Neuron (in vitro differentiated cells): ENCODE results near the gene TREML4.

Source experiments
- H2AFZ ChIP-seq: one replicate; pipeline ENCODE4 v1.6.1; 2013; ENCODE audit warnings: low read depth, mild to moderate bottlenecking, inconsistent platforms, low read length, moderate library complexity
- H3K27me3 ChIP-seq: one replicate; pipeline ENCODE4 v1.6.1; 2013; ENCODE audit warnings: low read length; ENCODE audit not compliant: insufficient read depth
- H3K36me3 ChIP-seq: one replicate; pipeline ENCODE4 v1.6.1; 2013; ENCODE audit warnings: low read length; ENCODE audit not compliant: insufficient read depth
- H3K4me1 ChIP-seq: one replicate; pipeline ENCODE4 v1.6.1; 2013; ENCODE audit warnings: low read length; ENCODE audit not compliant: insufficient read depth
- H3K4me3 ChIP-seq: 2 replicates; pipeline ENCODE4 v1.5.1; 2013; ENCODE audit warnings: mild to moderate bottlenecking, low read length, moderate library complexity
- H3K9me3 ChIP-seq: one replicate; pipeline ENCODE4 v1.6.1; 2013; ENCODE audit warnings: low read length

Gene TREML4

DNA sequence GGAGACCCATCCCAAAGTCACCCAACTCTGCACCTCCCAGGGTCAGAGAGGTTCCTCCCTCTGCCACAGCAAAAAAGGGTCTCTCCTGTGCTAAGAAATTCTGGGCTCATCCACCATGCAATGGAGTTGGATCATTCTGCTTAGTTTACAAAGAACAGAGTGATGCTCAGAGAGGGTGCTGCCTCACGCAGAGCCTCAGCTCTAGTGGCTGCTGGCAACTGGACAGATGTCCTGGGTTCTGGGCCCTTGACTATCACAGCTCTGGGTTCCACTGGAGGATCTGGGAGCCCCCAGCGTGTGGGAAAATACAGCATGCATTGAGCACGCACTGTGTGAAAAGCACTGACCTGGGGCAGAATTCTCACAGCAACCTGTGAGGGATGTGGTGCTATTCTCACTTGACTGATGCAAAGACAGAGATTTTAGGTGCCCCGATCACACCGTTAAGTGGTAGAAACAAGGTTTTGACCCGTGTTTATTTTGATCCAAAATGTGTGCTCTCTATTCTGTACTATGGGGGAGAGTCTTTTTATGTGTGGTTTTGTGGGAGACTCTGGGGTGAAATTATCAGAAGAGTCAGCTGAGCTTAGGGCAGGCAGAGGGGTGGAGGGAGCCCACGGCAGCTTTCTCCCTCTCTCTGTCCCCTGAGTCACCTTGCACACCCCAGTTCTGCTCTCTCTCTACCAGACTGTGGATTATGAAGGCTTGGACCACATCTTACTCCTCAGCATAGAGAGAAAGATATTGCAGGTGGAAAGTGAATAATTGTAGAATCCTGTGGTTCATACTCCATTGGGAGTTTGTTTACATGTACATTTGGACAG, 19.9 kb downstream of the TREML4 start:
- H3K9me3 ChIP-seq = no peaks in the 10 kb centered on the region
- no peak overlapping the region for H3K4me3 ChIP-seq
- H2AFZ ChIP-seq = no peak overlapping the region
- H3K36me3 ChIP-seq = no peaks in the 10 kb centered on the region
- no peaks in the 10 kb centered on the region for H3K4me1 ChIP-seq
- no peaks in the 10 kb centered on the region for H3K27me3 ChIP-seq

- H3K4me3 ChIP-seq = no peak overlapping the region
Observed at GRCh38 chr6:41252401-41253169, 24.4 kb downstream of the TREML4 start.

GRCh38 chr6:41255110-41255509, 27.0 kb downstream of the TREML4 start:
- Histone ChIP-seq H3K27me3 (no peaks in the 10 kb centered on the region), H3K4me3 (no peak overlapping the region), H3K9me3 (no peaks in the 10 kb centered on the region), H2AFZ (no peak overlapping the region), H3K4me1 (no peaks in the 10 kb centered on the region), H3K36me3 (no peaks in the 10 kb centered on the region)

More at GRCh38 chr6:41252401-41253169, 24.4 kb downstream of the TREML4 start:
- Histone ChIP-seq H3K4me1 (no peaks in the 10 kb centered on the region), H2AFZ (no peak overlapping the region), H3K27me3 (no peaks in the 10 kb centered on the region), H3K36me3 (no peaks in the 10 kb centered on the region), H3K9me3 (no peaks in the 10 kb centered on the region)

DNA sequence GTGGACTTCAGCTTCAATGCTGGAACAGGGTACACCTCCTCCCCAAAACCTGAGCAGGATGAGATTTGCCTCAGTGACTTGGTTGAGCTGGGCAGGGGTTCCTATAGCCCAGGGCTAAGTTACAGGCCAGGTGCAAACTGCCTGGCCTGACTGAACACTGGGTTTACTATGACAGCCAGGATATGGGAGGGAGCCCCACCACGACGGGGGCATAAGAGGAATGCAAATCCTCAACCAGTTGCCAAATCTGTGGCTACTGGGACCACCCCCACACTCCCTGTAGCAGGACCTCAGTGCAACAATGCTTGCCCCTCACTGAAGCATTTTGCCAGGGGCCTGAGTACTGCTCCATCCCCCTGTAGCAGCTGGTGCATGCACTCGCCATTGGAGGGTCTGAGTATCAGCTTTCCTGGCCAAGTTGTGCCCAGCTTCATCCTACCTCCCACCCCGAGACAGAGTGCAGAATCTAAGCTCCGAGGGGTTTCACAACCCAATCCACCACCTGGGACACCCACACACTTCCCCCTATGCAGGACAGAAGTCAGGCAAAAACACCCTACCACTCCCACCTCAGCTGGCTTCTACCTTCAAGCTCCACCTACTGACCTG, 27.6 kb downstream of the TREML4 start:
- Histone ChIP-seq H2AFZ (no peak overlapping the region), H3K9me3 (no peaks in the 10 kb centered on the region), H3K4me3 (no peak overlapping the region), H3K36me3 (no peaks in the 10 kb centered on the region), H3K27me3 (no peaks in the 10 kb centered on the region), H3K4me1 (no peaks in the 10 kb centered on the region)

DNA sequence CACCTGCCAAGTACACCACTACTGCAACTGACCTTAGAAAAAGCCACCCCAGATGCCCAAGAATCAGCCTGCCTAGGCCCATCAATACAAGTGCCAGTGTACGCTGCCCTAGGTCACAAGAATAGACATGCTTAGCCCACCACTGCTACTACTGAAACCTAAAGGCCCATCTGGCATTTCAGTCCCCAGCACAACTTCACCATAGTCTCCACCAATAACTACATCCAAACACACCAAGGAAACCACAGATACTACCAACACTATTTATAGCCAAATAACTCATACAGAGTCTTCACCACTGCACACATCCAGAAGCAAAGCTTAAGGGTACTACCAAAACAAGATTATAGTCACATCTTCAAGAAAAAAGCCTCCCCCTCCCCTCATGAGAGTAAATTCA, 28.2 kb downstream of the TREML4 start:
- Histone ChIP-seq H3K4me3 (no peak overlapping the region), H3K36me3 (no peaks in the 10 kb centered on the region), H3K4me1 (no peaks in the 10 kb centered on the region), H3K27me3 (no peaks in the 10 kb centered on the region), H3K9me3 (no peaks in the 10 kb centered on the region), H2AFZ (no peak overlapping the region)

GRCh38 chr6:41257369-41258195, 29.4 kb downstream of the TREML4 start:
- H3K9me3 ChIP-seq = no peaks in the 10 kb centered on the region
- H3K36me3 ChIP-seq = no peaks in the 10 kb centered on the region
- H2AFZ ChIP-seq = no peak overlapping the region
- H3K27me3 ChIP-seq = no peaks in the 10 kb centered on the region
- H3K4me3 ChIP-seq = no peak overlapping the region
- H3K4me1 ChIP-seq = no peaks in the 10 kb centered on the region

DNA sequence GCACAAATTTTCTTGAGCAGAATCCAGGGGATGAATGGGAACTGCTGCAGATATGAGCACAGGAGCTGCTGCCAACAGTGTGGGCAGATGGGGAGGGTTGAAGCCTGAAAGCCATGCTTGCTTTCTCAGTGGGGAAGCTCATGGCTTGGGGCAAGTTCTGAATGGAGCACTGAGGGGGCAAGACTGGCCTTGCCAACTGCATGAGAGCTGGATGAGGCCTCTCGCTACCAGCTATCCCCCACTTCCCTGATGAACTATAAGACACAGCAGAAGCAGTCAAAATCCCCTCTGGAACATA, 30.0 kb downstream of the TREML4 start:
- H3K9me3 ChIP-seq = no peaks in the 10 kb centered on the region
- H3K4me3 ChIP-seq = no peak overlapping the region
- H3K4me1 ChIP-seq = no peaks in the 10 kb centered on the region

GRCh38 chr6:41262401-41262800, 34.3 kb downstream of the TREML4 start:
- Histone ChIP-seq H3K36me3 (no peaks in the 10 kb centered on the region), H3K4me3 (no peak overlapping the region), H3K4me1 (no peaks in the 10 kb centered on the region), H3K27me3 (no peaks in the 10 kb centered on the region), H3K9me3 (no peaks in the 10 kb centered on the region), H2AFZ (no peak overlapping the region)

More for the DNA sequence above, 30.0 kb downstream of the TREML4 start:
- H3K27me3 ChIP-seq = no peaks in the 10 kb centered on the region
- no peaks in the 10 kb centered on the region for H3K36me3 ChIP-seq
- H2AFZ ChIP-seq = no peak overlapping the region

- no peaks in the 10 kb centered on the region for H3K27me3 ChIP-seq
- H2AFZ ChIP-seq = no peak overlapping the region
- H3K9me3 ChIP-seq = no peaks in the 10 kb centered on the region
- no peaks in the 10 kb centered on the region for H3K36me3 ChIP-seq
- no peak overlapping the region for H3K4me3 ChIP-seq
- no peaks in the 10 kb centered on the region for H3K4me1 ChIP-seq
Observed at GRCh38 chr6:41263267-41263666, 35.1 kb downstream of the TREML4 start.

GRCh38 chr6:41266541-41266940, 38.4 kb downstream of the TREML4 start:
- Histone ChIP-seq H3K4me3 (no peak overlapping the region), H3K36me3 (no peaks in the 10 kb centered on the region), H2AFZ (no peak overlapping the region), H3K9me3 (no peaks in the 10 kb centered on the region), H3K4me1 (no peaks in the 10 kb centered on the region), H3K27me3 (no peaks in the 10 kb centered on the region)

DNA sequence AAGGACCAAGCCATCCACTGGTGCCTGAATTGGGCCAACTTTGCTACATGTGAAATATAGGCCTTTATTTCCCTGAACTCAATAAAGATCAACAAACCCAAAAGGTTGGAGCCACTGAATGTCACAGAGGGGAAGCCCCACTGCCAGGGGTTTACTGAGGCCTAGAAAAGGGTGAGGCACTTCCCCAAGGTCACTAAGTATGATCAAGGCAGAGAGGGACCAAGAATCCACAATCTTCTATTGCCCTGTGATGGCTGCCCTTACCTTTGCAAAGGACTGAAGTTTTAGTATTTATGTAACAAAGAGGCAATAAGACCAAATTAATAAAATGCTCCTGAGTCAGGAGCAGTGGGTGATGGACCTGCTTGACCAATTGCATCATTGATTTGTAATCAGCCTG, 40.3 kb downstream of the TREML4 start:
- Histone ChIP-seq H3K4me3 (no peak overlapping the region), H2AFZ (no peak overlapping the region), H3K4me1 (no peaks in the 10 kb centered on the region)

DNA sequence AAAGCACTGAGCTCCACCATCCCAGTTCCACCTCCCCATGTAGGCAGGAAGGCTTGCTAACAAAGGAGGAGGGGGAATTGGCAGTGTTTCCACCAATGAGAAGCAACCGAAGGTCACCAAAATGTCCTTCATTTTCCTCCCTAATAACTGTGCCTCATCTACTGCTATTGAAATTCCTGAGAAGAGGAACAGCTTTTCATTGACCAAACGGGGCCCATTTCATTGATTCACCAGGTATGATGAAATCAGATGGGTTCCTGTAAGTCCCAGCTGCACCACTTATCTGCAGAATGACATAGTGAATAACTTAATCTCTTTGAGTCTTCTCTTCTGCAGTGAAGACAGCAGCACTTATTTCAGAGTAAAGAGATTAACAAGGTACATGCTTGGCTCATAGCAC, 41.0 kb downstream of the TREML4 start:
- H3K4me1 ChIP-seq = no peaks in the 10 kb centered on the region
- no peak overlapping the region for H2AFZ ChIP-seq
- H3K27me3 ChIP-seq = no peaks in the 10 kb centered on the region
- no peaks in the 10 kb centered on the region for H3K36me3 ChIP-seq
- H3K9me3 ChIP-seq = no peaks in the 10 kb centered on the region
- no peak overlapping the region for H3K4me3 ChIP-seq

More for the DNA sequence above, 40.3 kb downstream of the TREML4 start:
- H3K27me3 ChIP-seq = no peaks in the 10 kb centered on the region
- no peaks in the 10 kb centered on the region for H3K9me3 ChIP-seq
- no peaks in the 10 kb centered on the region for H3K36me3 ChIP-seq

DNA sequence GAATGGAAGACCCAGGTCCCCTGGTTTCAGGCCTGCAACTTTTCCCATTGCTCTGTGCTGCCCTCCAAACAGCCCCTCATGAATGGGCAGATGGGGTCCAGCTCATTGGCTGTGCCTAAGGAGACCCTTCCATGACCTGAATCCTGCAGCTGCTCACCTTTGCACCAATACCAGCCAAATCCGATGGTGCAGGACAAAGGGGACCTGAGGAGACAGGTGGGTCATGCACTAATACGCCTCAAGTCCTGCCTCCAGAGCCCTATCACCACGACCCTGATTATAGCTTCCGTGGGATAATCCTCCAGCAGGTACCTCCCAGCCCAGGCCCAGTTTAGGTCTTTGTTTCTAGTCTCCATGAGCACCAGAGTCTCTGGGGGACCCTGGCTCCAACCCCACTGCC, 41.6 kb downstream of the TREML4 start:
- no peak overlapping the region for H3K4me3 ChIP-seq
- no peaks in the 10 kb centered on the region for H3K27me3 ChIP-seq
- H3K36me3 ChIP-seq = no peaks in the 10 kb centered on the region
- no peaks in the 10 kb centered on the region for H3K9me3 ChIP-seq
- H3K4me1 ChIP-seq = no peaks in the 10 kb centered on the region
- no peak overlapping the region for H2AFZ ChIP-seq
